HG03135 (cell line): ENCODE results near the gene ICAM5.
"Not testable (repeated sequence)": the region's sequence is repeated elsewhere in the genome, so short reads cannot be mapped to it uniquely, and the experiment has no call there.

ENCODE experiments used
- ATAC-seq: cut with Tn5 transposase; IDR thresholded peaks from one replicate; pipeline ENCODE4 v1.9.1; 2021; ENCODE audit warnings: mild to moderate bottlenecking, moderate library complexity; ENCODE audit not compliant: unreplicated experiment

Gene ICAM5

DNA sequence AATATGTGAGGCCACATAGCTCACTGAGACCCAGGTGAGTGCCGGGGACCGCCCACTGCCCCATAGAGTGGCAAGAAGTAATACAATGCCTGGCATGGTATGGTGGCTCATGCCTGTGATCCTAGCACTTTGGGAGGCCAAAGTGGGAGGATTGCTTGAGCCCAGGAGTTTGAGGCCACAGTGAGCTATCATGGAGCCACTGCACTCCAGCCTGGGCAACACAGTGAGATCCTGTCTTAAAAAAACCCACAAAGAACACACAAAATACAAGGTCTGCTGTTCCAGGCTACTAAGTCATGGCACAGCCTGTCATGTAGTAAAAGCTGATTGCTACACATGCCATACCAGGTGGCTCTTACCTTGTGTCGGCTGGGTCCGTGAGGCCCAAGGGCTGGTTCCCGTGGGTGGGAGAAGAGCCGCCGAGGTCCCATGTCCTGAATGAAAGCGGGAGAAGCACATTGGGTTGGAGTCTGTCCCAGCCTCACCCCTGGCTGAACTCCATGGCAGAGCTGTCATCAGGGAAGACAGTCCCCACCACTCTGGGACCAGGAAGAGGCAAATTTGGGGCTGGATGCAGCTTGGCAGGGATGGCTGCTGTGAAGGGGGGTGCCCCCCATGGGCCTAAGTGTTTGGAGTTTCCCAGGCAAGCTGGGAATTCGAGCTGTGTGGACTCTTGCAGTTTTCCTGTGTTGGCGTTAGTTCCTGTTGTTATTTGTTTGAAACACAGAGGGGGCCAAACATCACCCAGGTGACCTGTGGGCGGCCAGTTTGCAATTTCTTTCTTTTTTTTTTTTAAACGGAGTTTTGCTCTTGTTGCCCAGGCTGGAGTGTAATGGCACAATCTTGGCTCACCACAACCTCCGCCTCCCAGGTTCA is 29.3 kb downstream of the ICAM5 start:
- no peak for ATAC-seq

DNA sequence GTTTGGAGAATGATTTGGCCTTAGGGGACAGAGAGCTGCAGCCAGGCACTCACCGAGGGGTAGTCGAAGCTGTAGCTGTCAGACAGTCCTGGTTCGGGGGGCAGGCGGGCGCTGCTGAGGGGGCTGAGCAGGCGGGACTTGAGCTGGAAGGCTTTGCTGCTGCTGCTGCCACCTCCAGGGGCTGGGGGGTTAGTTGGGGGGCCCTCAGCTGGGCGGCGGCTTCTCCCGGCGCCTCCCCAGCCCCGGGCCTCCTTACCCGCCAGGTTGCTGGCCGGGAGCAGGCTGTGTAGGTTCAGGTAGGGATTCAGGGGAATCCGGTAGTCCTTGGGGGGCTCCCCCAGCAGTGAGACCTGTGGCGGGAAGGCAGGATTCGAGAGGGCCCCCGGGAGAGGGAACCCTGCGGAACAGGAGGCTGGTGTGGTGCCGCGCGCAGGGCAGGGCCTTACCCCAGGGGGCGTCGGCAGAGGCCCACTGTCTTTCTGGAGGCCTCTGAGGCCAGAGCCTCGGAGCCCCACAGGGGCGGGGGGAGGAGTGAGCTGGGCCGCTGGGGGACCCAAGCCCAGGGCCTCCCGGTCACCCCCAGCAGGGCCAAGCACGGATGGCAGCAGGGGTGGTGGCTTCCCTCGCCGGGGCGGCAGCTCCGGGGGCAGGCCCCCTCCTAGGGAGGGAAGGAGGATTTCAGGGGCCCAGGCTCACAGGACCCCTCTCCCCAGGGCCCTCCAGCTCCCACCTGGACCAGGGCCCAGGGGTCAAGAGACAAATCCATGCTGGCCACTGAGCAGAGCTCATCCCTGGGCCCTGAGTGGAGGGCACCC is 31.1 kb downstream of the ICAM5 start:
- ATAC-seq = no peak

DNA sequence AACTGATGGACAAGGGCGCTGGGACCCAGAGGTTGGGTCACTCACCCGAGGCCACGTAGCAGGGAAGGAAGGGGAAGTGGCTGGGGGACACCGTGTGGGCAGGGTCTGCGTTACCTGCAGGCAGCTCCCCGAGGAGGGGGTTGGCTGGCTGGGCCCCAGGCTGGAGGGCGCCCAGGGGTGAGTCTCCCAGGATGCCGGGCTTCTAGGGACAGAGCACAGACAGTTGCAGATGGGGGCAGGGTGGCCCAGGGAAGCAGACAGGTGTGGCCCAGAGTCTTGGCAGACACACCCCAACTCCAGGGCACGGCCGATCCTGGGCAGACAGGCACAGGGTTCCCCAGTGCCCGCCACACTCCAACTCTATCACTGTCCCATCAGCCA is 31.7 kb downstream of the ICAM5 start:
- ATAC-seq = no peak

DNA sequence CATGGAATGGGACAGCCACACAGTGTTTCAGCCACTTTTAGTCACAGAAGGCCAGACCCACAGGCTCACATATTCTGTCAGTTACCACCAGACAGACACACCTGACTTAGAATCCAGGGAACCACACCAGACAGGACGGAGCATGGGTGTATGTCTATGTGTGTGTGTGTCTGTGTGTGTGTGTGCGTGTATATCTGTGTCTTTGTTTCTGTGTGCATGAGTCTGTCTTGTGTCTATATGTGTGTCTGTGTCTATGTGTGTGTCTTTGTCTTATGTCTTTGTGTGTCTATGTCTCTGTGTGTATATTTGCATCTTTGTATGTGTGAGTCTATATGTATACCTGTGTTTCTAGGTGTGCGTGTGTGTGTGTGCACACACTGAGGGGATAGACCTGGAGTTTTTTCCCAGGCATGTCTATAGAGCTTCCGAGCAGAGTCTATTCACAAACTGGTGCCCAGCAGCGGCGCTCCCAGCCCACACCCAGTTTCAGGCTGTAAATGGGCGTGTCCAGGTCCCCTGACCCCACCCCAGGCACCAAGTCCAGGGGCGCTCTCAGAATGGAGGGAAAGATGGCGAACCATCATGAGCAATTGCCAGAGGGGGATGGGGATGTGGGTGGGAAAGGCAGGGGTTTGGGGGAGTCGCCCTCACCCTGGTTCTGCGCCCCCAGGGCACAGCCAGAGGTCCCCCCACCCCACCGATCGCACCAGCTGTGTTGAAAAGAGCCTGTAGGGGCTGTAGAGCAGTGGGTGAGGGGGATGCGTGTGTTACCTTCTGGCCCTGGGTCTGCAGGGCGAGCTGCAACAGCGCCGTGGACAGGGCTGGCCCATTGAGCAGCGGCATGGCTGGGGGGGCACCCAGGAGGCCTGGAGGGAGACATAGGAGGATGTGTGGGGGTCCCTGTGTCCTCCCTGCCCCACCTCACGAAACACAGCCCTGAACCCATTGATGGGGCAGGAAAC is 32.4 kb downstream of the ICAM5 start:
- no peak for ATAC-seq

DNA sequence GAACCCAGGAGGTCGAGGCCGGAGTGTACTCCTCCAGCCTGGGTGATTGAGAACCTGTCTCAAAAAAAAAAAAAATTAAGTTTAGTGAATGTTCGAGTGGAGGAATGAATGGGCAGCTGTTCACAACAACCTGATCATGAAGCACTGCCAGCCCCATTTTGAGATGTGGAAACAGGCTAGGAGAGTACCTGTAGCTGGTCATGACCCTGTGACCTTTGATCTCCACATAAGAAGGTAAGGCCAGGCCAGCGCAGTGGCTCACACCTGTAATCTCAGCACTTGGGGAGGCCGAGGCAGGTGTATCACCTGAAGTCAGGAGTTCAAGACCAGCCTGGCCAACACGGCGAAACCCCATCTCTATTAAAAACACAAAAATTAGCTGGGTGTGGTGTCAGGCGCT is 36.0 kb downstream of the ICAM5 start:
- no peak for ATAC-seq

DNA sequence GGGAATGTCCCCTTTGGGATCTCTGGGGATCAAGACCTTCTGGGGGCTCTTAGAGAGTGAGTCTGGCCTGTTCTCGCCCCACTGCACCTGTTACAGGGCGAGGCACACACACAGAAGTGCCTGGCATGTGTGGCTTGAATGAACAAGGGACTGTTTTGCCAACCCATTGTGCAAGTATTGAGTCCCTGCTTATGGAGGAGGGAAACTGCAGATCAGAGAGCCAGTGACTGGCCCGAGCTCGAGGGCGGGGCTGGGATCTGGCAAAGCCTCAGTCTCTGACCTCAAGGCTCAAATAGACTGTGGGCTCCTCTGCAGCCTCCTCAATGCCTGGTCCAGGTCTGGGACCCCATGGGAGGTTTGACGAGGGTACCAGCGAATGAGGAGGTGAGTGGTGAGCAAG is 38.0 kb downstream of the ICAM5 start:
- ATAC-seq = no peak

DNA sequence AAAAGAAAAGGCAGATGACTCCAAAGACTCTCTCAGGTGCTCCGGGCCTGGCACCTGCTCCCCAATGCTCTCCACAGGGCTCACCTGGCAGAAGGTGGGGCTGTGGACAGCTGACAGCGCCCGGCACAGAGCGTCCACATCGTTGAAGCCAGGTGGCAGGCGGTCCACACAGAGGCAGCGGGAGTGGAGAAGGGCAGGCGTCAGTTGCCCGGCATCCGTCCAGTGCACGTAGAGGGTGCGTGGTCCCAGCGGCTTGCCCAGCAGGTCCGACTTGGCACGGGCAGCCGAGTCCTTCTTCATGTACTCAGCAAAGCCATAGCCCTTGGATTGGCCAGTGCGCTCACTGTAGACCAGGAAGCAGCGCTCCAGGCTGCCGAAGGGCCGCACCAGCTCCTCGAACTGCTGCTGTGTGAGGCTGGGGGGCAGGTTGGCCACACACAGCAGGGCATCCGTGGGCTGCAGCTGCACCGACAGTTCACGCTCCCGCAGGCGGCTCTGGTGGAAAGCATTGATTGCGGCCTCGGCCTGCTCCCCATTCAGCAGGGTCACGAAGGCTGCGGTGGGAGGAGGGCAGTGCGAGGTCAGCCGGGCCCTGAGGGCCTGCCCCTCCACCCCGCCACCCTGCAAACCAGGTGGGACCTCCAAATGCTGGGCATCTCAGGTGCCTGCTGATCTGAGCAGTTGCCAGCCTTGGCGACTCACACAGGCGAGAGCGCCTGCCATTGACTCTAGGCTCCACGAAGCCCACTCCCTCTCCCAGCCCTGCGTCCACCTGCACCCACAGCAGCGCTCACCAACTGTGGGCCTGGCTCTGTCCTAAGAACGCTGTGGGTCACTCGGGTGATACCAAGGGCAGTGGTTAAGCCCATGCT is 39.0 kb downstream of the ICAM5 start:
- no peak for ATAC-seq

DNA sequence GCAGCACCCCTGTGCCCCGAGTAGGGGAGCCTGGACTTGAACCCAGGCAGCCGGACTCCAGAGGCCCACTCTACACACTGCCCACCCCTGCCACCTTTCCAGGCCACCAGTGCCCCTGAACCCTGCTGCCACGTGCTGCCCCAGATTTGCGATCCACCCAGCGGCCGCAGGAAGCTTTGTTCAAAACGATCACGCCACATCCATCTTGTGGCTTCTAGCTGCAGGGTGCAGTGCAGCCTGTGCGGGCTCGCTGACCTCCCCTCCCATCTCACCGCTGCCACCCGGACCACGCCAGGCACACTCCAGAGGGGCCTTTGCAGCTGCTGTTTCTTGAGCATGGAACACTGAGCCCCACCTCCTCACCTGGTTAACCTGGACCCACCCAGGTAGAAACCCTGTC is 39.8 kb downstream of the ICAM5 start:
- ATAC-seq = no peak

DNA sequence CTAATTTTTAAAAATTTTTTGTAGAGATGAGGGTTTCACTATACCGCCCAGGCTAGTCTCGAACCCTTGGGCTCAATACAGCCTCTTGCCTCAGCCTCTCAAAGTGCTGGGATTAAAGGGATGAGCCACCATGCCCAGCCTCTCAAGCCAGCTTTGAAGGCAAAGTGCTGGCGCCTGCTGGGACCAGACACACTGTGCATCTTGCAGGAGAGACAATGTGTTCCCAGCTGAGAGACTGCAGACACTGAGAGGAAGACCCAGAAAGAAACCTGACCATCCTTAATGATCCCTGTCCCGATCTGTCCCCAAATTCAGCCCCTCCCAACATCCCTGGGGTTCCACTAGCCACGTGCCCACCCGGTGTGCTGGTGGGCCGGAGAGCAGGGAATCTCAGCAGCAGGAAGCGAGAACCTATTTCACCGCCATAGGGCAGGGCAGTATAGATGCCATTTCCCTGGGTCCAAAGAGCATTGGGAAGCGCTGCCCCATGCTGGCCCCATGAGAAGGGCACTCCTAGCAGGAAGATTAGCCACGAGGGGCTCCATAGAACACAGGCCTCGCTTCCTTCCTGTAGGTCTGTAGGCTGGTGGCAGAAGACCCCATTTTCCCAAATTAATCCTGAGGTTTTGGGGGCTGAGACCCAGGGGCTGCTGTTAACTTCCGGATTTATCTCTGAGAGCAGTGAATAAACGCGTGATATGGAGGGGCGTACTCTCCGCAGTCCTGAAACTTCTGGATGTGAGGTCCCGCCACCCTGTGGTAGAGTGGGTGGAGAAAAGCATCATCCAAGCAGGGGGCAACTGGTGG is 42.6 kb downstream of the ICAM5 start:
- no peak for ATAC-seq

DNA sequence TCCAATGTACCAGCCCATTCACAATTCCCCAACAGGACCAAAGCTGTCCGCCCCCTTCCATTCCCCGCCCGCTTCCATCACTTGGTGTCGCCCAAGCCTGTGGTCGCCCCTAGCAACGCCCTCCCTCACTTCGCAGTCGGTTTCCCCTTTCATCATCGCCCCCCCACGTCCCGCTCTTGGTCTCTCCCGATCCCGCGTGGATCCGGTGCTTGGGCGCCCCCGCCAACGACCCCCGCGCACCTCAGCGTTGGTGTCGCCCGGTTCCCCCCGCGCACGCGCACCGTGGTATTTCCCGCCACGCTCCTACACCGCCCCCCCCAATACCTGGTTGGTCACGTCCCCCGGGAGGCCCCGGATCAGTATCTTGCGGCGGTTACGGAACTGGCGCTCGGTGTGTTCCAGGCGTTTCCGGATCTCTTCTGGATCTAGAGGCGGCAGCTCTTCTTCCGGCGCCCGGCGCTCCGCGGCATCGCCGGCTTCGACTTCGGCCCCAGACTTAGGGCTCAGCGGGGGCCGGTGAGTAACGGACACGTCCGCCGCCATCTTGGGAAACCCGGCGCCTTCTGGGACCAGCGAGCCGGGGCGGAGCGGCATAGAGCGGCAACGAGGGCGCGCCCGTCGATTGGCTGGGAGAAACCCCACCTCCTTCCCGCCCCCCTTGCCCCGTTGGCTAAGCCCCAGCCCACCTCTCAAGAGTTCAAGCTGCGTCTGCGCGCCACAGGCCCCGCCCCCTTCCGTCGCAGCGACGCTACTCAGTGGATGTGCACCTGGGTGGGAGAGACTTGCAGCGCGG is 43.4 kb downstream of the ICAM5 start, which contains the start of gene RAVER1:
Gene RAVER1 (minus strand): TSS at position 565 of the 793 bp plus-strand sequence. CDS start 22 bp downstream, at position 543.
- ATAC-seq = peak; percentile 85

DNA sequence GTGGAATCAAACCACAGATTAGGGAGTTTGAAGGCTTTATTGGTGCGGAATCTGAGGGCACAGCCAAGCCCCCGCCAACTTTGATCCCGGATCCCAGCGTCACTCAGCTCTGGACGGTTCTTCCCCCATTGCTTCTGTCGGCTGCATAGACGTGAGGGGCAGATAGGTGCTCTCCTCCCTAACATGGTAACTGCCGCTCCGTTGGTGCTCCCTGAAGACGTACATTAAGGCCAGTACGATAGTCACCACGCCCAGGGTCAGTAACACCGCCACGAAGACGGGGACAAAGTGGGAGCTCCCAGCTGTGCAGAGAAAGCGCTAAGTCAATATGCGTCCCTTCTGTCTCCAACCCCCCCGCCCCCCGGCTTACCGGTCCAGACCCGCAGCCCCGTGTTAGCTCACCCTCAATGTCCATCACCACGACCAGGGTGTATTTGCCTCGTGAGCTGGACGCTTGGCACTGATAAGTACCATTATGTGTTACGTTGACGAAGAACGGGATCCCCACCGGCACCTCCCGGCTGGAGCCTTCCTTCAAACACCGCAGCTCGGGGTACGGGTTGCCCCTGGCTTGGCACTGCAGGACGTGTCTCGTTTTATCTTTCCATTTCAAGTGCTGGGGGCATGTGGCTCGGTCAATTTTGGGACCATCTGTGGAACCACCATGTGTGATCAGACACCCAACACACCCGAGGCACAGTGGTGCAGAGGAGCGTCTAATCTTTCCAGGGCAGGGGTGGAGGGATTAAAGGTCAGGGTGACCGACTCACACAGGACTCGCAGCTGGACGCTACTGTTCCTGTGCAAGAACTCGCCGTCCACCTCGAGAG is 44.2 kb downstream of the ICAM5 start:
- ATAC-seq = no peak

DNA sequence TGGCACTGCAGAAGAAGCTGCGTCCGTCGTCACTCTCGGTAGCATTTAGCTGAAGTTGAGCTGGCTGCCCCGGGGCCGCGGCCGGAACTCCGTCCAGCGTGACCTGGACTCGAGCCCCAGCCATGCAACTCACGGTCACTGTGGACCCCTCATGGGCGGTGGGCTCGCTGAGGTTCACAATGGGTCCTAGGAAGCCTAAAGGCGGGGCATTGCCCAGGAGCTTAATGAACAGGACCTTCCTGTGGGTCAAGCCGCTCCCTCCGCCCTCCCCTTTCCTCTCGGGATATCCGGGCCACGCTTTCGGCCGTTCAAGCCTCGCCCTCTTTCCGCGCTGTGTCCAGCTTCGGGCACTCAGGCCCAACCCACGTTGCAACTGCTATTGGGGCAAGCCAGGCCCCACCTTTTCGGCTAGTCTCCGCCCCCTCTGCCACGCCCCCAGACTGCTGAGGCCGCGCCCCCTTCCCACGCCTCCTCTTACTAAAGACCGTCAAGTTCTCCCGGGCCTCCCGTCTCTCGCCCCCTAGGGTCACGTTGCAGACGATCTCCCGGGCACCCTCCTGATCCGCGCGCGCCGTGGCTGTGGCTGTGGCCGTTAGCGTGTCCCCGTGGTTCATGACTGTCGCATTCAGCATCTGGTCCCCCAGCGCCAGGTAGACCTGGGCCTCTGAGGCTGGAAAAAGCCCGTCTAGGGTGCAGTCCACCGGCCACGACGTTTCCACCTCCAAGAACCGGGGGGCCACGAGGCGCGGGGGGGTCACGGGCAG is 45.0 kb downstream of the ICAM5 start:
- no peak for ATAC-seq

DNA sequence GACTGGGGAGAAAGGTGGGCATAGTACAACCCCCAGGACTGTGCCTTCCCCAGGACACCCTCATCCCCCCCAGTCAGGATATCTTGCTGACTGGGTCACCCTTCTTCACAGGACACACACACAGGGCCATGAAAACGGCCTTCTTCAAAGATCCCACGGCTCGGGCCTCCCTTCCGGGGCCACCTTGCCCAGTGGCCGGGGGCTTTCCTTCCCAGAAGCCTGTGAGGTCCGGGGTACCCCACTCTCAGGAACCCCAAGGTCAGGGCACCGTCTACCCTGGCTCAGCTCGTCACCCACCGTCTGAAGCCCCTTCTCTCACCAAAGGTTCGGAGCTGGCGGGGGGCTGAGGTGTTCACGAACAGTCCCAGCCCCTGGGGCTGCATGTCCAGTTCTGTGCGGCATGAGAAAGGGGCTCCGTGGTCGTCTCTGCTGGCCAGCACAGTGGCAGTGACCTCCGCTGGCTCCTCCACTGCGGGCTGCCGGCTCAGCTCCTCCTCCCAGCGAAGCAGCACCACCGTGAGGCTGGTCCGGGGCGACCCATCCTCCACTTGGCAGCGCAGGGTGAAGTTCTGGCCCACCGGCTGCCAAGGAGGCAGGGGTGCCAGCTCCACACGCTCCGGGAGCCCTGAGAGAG is 45.7 kb downstream of the ICAM5 start:
- no peak for ATAC-seq

DNA sequence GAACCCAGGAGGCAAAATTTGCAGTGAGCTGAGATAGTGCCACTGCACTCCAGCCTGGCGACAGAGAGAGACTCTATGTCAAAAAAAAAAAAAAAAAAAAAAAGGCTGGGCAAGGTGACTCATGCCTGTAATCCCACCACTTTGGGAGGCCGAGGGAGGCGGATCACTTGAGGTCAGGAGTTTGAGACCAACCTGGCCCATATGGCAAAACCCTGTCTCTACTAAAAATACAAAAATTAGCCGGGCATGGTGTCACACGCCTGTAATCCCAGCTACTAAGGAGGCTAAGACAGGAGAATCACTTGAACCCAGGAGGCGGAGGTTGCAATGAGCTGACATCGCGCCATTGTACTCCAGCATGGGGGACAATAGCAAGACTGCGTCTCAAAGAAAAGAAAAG is 47.0 kb downstream of the ICAM5 start:
- ATAC-seq = not testable (repeated sequence)

DNA sequence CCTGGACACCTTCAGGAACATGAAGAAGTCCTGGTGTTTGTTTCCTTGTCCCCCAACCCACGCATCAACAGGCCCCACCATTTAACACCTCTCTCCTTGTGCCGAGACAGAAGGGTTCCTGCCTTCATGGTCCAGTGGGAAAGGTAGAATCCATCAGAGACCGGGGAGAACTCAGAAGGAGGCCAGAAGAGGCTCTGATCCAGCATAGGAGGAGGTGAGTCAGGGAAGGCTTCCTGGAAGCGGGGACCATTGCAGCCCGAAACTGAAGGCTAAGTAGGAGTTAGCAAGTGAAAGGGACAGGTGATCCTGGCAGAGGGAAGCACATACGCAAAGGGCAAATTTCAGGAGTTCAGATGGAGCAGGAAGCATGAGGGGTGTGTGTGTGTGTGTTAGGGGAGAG is 49.2 kb downstream of the ICAM5 start:
- ATAC-seq = no peak

DNA sequence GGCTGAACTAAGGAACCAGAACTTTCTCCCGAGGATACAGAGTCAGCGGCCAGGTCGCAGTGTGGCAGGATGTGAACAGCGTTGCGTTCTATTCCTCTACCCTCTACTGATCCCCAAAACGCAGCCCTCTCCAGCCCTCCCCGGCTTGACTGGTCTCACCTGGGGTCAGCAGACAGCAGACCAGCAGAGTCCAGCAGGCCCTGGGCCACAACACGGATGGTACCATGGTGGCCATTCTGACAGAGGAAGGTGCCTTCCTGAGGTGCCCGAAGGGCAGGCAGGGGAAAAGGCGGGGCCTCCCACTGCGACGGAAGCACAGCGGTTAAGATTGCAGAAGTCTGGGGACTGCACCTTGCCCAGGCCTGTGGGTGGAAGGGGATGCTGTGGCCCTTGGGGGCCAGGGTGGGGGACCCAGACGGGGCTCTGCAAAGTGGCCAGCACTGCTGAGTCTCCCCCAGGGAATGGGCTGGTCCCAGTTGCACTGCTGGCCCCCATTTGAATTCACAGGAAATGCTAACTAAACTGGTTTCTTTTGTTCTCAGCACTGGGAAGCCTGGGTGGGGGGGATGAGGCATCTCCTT is 49.7 kb downstream of the ICAM5 start, which contains the start of gene ICAM3:
Gene ICAM3 (minus strand): TSS at position 245 of the 581 bp plus-strand sequence. CDS start 10 bp downstream, at position 235.
- no peak for ATAC-seq
